Stimulated activated CD4-positive, alpha-beta T cell treated with anti-CD3 and anti-CD28 coated beads, TNF-alpha, amount 100 ng/mL, for 4 hours (primary cell): ENCODE data around the gene PRKG1.

Source experiments
- DNase-seq, 3 experiments: peaks; one replicate each; pipeline ENCODE4 v3.0.0-alpha.2; 2020; ENCODE audit warnings: low read depth in 3 of 3

PRKG1 gene

DNA sequence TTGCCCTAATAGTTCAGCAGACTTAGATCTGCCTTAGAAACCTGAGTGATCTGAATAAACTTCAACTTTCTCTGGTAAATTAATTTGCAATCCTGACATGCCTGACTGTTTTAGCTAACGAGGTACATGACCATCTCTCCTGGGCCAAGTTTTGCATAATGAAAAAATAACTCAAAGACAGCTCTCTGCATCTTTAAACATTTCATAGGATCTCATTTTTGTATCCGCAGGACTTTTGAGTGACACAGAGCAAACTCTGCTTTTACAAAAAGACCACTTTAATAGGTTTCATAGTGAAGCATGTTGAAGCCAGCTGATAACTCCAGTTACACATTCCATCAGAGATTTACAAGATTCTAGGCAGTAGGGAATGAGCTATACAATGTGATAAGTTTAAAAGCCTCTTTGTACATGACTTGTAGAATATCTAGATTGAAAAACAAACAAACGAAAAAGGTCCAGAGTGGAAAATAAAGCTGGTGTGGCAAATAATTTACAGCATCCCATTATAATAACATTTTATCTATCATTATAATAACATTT is 2.1 kb downstream of the PRKG1 start:
- no peak for DNase-seq

DNA sequence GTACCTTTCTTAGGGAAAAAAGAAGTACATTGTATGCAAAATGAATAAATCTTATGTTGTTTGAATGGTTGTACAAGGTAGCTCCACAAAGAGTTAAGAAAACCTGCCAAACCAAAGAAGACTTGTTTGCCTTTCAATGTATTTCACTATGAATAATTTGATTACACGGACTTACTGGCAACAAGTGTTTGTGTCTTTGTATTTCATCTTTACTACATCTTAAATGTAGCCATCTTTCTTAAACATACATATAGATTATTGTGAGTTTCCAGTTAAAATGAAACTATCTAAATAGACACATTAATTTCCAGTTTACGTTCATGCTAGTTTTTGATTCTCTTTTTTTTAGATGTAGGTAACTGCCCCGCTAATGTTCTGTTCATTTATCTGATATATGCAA is 2.8 kb downstream of the PRKG1 start:
- no peak for DNase-seq

DNA sequence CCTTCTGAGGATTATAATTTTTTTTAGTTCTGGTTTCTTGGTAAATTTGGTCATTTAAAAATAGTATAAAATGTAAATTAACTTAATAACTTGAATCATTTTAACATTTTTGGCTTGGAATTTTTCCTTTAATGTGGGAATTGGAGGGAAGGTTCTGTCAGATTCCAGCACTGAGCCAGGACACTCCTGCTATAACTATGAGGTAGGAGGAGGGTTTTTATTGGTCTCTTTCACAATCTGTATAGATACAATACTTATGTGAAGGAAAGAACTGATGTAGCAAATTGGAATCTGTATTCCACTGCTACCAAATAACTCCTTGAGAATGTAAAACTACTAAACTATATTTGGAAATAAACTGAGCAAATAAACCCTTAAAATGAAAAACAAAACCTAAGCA is 3.2 kb downstream of the PRKG1 start:
- no peak for DNase-seq

DNA sequence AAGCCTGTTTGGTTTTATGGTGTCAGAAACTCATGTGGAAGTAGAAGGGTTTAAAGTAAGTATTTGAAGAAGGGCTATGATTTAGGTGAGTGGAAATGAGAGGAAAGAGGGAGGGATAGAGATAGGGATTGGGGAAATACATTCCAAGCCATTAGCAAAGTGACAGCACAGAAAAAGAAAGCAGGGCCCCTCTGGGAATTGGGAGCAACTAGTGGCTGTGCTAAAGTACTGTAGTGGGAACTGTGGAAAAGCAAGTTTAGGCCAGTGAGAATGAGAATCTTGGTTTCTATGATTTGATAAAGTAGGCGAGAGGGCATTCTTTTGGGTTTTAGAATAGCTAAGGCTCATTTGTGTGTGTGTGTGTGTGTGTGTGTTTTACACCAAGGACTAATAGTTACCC is 5.0 kb downstream of the PRKG1 start:
- no peak for DNase-seq

DNA sequence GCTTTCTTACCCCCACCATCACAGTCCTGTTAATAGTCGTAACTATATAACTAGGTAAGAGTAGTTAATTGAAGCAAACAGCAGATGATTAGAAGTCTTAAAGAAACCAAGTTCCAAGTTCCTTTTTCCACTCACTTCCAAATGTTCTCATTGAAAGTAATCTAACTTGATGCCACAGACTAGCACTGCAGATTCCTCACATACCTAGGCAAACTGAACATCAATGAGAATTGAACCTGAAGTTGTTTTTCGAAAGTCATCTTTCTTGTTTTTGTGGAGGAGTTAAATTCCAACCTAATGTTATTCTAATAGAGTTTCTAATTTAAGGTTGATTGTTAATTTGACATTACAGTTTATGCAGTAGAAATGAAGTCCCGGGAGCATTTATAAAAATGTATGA is 5.5 kb downstream of the PRKG1 start:
- DNase-seq = no peak

DNA sequence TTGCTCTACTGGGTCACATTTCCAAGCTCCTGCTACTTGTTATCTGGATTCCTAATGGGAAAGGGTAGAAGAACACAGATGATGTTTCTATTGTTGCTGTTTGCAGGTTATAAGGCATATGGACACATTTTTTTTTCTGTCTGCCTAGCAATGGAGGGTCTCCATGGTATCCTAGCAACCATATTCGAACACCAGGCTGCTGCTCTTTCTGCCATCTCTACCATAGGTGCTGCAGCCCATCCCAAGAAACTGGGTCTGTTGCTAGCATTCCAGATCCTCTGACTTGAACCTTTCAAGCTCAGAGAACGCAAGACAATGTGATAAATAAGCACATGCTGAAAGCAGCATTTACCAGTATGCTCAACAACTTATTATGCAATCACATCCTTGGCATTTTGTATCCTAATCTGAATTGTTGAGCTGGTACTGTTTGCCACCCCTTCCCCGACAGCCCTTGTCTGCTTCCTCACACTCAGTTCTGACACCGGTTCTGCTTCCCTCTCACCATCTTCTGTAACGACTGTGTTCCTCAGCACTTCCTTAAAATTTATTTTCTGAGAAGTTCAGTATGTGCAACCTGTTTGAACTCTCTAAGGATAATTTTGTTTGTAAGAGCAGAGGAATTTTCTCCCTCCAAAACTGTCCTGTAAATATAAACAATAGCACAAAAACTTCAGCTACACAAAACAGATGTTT is 6.2 kb downstream of the PRKG1 start:
- no peak for DNase-seq

DNA sequence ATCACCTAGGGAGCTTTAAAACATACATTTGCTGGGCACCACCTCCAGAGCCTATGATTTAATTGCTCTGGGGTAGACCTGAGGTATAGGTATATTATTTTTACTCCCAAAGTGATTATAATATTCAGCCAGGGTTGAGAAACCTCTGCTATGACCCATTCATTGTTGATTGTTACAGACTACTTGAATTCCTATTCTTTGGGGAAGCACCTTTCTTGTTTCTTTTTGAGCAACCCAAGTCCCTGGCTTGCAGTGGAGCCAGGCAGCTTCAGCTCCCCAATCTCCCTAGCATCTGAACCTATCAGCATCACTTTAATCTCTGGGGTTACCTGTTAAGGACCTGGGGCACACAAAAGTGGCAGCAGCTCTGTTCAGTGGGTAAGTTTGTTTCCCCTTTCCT is 8.6 kb downstream of the PRKG1 start:
- DNase-seq = no peak

DNA sequence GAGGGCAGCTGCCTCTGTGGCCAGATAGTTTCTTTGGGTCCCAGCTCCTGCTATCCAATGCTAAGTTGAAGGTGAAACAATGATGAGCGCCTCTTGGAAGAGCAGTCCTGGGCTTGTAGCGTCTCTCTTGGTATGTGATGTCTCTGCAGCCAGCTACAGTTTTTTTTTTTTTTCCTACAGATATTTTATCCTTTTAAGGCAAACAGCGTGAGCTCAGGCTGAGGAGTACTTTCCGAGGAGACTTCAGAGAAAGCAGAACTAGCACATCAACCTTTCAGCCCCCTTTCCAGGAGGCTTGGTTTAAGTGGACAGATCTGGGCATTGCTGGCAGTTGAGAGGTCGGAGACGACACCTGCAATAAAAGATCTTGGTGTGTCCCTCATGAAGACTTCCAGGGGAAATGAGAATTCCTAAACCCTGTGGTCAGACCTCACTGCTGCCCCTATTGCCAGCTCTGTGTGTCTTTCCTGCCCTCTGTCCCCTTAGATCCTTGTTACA is 9.1 kb downstream of the PRKG1 start:
- DNase-seq = no peak

DNA sequence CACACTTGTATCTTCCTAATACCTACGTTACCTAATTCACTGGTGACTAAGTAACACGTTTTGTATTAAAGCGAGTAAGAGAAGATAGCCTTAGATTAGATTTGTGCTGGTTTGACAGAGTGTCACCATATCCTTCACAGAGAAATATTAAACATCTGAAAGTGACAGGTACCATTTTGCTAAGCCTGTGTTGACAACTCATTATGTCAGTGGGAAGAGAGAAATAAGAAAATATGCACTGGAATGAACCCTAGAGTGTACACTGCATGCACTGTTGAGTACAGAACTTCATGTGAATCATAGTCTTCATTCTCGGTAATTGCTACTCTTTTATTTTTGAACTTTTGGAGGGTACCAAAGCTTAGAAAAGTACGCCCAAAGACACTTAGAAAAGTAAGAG is 10.9 kb downstream of the PRKG1 start:
- DNase-seq = no peak

DNA sequence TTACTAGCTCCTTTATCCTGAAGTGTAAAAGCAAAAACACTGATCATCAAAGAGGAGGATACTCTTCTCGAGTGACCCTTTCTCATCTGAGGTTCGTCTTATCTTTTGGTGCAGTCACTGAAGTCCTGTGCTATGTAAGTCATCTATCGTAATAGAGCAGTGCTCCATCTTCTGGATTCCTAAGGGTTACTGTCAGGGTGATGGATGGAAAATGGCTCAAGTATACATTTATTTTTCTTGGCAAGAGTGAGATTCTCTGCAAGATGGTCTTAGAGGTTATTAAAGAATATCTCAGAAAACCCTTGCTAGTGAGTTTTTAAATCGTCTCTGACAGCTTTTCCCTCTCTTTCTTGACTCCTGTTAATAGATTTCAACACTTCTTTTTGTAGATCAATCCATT is 12.4 kb downstream of the PRKG1 start:
- DNase-seq = no peak

DNA sequence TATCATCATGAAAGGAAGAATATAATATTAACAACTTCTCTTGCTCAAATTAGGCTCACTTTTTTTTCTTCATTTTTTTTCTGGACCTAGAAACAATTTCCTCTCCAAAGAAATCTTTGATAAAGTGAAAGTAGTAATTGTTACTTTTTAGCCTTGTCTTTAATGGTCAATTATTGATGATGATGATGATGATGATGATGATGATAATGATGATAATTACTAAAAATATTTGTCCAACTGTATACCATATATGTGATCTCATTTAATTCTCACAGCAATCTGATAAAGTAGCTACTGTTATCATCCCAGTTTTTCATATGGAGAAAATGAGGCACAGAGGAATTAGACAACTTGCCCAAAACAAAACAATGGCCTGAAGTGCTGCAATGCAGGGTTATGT is 12.8 kb downstream of the PRKG1 start:
- no peak for DNase-seq

DNA sequence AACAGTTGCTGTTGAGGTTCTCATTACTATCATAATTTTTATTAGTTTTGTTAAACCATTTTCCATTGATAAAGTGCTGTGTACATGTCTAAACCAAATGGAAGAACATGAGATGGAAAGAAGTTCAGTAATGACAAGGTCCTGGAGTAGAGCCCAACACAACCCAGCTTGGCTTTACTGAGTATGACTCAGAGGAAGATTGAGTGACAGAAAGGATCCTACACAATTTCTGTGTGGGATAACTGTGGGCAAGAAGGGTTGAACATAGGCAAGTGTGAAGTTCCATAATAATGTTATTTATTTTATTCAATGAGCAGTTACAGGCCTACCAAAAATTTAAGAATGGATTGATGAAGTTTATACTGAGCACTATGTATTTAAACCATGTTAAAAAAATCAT is 15.9 kb downstream of the PRKG1 start:
- no peak for DNase-seq

DNA sequence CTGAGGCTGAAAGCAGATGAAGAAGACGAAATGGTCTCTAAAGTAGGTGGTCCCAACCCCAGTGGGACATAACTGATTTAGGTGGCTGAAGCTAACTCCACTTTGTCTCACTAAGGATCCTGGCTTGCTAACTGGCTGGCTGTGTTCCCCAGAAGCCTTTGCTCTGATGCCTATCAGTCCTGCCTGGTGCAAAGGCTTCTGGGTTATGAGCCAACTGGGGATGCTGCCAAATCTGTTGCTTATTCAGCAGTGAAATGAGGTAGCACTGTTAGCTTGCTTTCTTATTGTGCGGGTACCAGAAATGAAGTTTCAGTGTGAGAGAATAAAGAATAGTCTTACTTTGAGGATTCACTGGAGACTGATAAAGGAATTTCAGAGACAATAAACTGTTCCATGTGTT is 18.1 kb downstream of the PRKG1 start:
- no peak for DNase-seq

DNA sequence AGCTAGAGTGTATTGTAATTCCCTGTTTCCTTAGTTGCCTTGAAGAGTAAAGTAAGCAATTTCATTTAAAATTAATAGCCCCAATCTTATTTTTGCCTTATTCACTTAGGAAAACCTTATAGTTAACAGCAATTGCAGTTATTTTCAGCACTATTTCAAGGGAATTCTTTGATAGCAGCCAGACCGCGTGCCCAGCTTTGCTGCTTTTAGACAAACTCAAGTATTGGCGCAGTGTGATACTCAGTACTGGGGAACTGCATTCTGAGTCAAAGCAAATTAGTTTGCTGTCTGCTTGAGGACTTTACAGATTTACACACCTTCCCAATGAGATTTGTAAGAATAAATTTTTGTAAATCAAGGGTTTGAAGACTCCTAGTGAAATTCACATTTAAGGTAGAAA is 21.2 kb downstream of the PRKG1 start:
- DNase-seq = no peak

DNA sequence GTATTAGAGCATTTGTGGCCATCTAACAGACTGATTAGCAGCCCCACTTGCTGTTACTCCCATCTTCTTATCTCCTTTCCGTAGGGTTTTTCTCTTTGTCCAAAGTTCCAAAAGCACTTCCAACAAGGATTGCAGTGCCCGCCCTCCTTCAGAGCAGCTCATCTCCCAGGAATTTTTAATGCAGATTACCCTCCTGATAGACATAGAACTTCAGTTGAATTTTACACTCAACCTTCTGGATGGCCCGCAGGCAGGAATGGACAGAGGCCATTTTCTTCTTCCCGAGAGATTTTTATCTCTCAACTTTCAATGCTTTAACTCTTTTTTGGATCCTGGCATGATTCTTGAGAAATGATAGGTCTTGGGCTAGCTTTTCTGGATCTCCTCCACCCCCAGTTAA is 23.3 kb downstream of the PRKG1 start:
- DNase-seq = no peak

DNA sequence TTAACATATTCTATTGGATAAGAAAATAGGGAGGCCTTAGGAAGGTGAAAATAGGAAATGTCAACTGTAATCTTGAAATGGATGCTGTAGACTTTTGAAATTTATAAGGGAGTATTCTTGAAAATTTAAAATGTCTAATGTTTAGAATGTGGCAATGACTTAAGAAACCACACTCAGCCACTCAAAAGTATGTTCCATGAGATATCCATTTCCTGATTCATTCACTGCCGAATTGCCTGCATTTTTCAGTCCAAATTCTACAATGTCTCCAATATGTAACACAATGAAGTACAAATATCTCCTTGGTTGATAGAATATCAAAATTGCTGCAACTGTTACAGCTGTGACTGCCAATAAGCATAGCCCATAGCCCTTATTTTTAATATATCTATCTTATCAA is 25.9 kb downstream of the PRKG1 start:
- no peak for DNase-seq

DNA sequence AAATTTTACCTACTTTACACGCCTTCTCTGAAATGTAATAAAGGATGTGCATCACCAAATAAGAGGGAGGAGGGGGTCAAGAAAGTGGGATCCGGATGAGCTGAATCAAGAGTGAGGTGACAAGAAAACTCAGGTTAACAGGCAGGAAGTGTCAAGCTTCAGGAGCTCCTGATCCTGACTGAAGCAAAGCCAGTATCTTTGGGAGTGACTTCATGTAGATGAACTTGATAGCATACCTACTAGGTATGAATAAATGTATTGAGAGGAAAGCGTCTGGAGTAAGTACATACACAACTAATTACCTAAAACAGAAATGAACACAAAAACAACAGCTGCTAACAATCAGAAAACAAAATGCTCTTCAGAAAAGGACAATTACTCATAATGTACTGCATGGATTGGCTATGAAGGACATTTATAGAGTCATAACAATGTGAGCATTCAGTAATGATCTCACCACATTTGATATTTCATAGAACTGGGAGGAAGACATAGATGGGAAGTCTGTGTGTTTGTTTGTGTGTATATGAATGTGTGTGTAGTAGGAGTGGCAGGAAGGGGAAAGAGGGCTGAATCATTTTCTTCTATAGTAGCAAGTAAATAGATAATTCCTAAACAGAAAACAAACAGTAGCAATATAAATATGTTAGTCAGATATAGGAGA is 29.4 kb downstream of the PRKG1 start:
- DNase-seq = no peak

DNA sequence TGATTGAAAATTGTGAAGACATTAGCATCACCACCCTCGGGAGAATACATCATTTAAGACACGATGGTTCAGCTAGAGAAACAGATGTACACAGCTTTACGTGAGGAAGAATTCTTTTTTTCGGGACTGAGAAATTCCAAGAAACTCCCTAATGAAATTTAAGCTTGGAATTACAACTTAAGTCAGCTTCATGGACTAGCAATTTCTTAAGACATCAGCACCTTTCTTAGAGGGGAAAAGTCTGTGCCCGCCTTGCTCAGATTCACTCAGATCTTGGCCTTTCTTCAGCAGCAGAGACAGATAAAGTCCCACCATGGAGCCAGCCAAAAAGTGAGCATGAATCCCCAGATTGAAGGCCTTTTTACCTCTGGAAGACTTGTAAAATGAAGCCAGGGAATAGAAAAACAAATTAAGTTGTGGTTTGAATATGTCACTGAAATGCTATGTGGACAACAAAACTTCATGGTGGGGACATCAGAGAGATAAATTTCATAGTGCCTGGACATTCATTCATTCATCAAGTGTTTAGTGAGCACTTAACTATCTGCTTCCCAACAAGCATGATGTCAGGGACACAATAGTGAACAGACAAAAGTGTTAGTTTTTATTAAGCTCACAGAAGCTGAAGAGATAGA is 32.1 kb downstream of the PRKG1 start:
- DNase-seq = no peak

DNA sequence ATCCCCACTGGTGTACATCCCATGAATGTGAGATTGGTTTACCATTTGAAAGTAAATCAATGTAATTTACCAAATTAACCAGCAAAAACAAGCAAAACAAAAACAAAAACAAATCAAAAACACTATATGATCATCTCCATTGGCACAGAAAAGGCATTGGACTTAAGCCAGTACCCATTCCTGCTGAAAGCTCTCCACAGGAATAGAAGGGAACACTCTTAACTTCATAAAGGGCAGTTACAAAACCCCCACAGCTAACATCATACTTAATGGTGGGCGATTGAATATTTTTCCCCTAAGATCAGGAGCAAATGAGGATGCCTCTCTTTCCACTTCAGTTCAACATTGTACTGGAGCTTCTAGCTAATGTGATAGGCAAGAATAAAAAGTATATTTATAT is 34.1 kb downstream of the PRKG1 start:
- DNase-seq = no peak

DNA sequence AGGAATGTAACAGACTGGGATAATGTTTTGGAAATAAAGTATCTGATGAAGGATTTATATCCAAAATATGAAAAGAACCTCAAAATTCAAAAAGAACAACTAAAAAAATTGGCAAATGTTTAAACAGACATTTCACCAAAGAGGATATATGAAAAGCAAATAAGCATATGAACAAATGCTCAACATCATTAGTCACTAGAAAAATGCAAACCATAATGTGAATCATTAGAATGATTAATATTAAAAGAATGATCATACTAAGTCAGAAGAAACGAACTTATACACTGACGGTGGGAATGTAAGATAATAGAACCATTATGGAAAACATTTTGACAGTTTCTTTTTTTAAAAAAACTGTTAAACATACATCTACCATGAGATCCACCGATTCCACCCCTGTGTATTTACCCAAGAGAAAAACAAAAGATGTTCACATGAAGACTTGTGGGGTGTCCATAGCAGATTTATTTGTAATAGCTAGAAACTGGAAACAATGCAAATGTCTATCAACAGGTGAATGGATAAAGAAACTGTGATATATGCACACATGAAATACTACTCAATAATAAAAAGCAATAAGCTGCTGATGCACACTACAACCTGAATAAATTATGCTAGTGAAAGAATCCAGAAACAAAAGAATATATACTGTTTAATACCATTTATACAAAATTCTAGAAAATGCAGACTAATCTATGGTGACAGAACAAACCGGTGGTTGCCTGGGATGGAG is 35.7 kb downstream of the PRKG1 start:
- DNase-seq = no peak

DNA sequence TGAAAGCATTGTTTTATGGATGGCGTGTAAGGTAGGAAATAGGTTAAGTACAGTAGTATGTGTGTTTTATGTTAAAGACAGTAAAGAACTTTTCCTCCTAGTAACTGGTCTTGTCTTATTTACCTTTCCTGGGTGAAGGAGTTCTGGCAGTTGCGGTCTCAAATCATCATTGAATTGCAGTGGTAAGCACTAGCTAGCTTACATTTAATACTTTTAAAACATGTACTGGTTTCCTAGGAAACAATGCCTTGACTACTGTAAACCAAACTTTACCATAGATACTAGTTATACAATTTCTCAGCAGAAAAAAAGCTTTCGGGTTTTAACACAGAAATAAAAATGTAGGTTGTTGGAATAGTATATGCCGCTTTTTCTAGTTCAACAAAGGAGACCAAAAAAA is 37.7 kb downstream of the PRKG1 start:
- DNase-seq = no peak

DNA sequence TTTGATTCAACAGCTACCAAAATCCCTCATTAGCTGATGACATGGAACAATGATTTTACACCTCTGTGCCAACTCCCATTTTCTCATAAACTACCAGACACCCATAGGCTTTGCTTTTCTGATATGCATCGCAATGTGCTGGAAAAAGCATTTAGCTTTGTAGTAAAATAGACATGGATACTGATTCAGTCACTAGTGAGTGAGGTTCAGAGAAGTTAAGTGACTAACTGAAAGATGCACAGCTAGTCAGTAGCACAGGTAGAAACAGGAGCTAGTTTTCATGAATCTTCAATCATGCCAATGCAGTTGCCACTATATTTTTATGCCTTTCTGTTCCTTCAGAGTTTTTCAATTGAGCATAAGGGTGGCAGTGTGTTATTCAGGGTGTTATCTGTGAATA is 38.7 kb downstream of the PRKG1 start:
- no peak for DNase-seq
